Measurements from ENCODE around the gene CST7. TPM values are rescaled to one million over a fixed set of nuclear protein-coding genes. Genes with fewer than 3 reads are reported as not detected.

The CST7 gene
- total RNA-seq, 4 donors from 2014 or later = 2.5 to 6.1 (median 4.1) TPM

DNA sequence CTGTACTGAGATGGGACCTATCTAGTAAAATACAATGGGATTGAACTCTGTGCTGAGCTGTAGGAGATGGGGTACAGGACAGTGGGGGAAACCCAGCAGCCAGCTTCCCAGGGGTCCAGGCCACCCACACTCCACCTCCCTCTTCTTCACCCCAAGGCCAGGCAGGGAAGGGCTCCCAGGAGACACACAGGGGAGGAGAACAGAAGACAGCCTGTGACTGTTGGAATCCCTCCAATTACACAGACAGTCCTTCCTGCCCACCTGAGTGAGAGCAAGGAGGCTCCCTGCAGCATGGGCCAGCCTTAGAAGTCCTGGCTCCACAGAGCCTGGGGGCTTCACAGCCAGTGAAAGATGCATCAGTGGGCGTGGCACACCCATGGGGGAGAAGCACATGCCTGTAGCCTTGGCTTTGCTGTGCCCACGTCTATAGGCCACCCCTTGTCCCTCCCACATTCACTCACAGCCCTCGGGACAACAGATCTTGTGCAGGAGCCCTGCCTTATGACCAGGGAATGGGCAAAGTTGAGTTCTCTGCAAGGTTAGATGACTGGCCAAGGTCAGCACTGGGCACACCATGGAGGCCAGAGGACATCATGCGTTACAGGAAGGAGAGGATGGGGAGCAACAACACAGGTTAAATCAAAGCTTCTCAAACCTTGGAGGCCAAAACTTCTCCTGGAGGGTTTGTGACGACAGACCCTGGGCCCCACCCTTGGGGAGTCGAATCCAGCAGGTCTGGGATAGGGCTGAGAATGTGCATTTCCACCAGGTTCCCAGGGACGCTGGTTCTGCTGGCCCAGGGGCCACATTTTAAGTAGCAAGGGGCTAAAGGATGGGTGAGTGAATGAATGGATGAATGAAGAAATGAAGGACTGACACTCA lies 12.3 kb upstream of the CST7 start:
- TF ChIP-seq POLR2A (IDR thresholded peaks at IDR 0.05) = no peak
- DNase-seq = no peak
- no peak overlapping the region for H3K27ac ChIP-seq
- no peak overlapping the region for H3K4me3 ChIP-seq
- intact Hi-C loops (cut with DNase I) = no loop called here
- no peaks in the 10 kb centered on the region for H3K27me3 ChIP-seq
- H3K4me1 ChIP-seq = peaks cover 0 to 4% (median 0%) of the 10 kb centered on the region in 3 donors
- 70 to 76% methylated on average over 4 to 6 of the region's 7 CpGs for WGBS, 2 donors
- no peaks in the 10 kb centered on the region for H3K36me3 ChIP-seq
- H3K9me3 ChIP-seq = no peaks in the 10 kb centered on the region

DNA sequence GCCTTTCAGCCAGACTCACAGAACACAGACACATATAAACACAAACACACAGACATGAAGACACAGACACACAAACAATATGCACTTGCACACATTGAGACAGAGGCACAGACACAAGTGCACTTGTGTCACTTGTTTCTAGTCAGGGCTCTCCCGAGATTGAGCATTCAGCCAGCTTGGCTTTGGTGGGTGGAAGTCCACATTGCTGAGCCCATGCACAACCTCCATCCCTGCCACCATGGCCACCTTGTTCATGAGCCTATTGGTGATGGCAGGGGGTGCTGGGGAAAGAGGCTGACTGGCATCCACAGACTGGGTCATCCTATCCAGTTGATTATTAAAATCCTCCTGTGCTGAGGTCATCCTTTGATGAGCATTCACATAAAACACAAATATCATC lies 11.5 kb upstream of the CST7 start:
- H3K27me3 ChIP-seq = no peaks in the 10 kb centered on the region
- WGBS, 2 donors = 80 to 88% methylated on average over 1 of the region's 1 CpG
- H3K9me3 ChIP-seq = no peaks in the 10 kb centered on the region
- DNase-seq = no peak
- H3K4me3 ChIP-seq = no peak overlapping the region
- TF ChIP-seq, protein P1, sequence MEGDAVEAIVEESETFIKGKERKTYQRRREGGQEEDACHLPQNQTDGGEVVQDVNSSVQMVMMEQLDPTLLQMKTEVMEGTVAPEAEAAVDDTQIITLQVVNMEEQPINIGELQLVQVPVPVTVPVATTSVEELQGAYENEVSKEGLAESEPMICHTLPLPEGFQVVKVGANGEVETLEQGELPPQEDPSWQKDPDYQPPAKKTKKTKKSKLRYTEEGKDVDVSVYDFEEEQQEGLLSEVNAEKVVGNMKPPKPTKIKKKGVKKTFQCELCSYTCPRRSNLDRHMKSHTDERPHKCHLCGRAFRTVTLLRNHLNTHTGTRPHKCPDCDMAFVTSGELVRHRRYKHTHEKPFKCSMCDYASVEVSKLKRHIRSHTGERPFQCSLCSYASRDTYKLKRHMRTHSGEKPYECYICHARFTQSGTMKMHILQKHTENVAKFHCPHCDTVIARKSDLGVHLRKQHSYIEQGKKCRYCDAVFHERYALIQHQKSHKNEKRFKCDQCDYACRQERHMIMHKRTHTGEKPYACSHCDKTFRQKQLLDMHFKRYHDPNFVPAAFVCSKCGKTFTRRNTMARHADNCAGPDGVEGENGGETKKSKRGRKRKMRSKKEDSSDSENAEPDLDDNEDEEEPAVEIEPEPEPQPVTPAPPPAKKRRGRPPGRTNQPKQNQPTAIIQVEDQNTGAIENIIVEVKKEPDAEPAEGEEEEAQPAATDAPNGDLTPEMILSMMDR (IDR thresholded peaks at IDR 0.05) = no peak
- no peak overlapping the region for H3K27ac ChIP-seq
- H3K36me3 ChIP-seq = no peaks in the 10 kb centered on the region
- intact Hi-C loops (cut with DNase I) = no loop called here
- H3K4me1 ChIP-seq = no peaks in the 10 kb centered on the region

DNA sequence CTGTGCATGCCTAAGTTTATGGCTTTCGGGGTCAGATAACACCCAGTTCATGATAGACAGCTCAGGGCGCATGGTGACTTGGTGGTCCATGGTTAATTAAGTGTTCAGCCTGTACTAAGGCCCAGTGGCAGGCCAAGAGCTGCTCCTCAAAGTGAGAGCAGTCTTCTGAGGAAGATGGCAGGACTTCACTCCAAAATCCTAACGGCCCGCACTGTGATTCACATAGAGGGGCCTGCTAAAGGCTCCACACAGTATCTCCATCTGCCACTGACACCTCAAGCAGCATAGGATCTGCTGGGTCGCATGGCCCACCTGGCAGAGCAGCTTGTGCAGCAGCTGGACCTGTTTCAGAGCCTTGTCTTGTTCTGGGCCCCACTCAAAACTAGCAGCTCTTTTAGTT lies 10.6 kb upstream of the CST7 start:
- Histone ChIP-seq H3K4me1 (no peaks in the 10 kb centered on the region), H3K27me3 (no peaks in the 10 kb centered on the region), H3K9me3 (no peaks in the 10 kb centered on the region), H3K36me3 (no peaks in the 10 kb centered on the region), H3K27ac (no peak overlapping the region), H3K4me3 (no peak overlapping the region)
- DNase-seq = no peak
- WGBS, 2 donors = 82 to 85% methylated on average over 3 to 5 of the region's 5 CpGs
- intact Hi-C loops (cut with DNase I) = no loop called here
- TF ChIP-seq, protein P1 (IDR thresholded peaks at IDR 0.05) = no peak
- no peak for TF ChIP-seq POLR2A (IDR thresholded peaks at IDR 0.05)

DNA sequence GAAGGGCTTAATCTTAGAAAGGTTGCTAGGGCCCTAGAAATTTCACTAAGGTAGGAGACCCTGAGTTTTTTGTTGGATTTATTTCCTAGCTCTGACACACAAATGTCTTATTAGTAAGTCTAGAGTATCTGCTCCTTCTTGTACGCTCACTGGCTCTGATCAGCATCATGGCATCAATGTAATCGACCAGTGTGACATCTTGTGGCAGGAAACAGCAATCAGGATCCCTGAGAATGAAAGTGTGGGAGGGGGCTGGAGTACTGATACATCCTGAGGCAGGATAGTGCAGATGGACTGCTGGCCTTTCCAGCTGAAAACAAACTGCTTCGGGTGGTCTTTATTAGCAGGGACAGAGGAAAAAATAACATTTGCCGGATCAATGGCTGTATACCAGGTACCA lies 10.0 kb upstream of the CST7 start:
- Histone ChIP-seq H3K27ac (no peak overlapping the region), H3K9me3 (no peaks in the 10 kb centered on the region), H3K4me1 (no peaks in the 10 kb centered on the region), H3K27me3 (no peaks in the 10 kb centered on the region), H3K36me3 (no peaks in the 10 kb centered on the region), H3K4me3 (no peak overlapping the region)
- intact Hi-C loops (cut with DNase I) = no loop called here
- 72 to 79% methylated on average over 4 of the region's 4 CpGs for WGBS, 2 donors
- no peak for TF ChIP-seq POLR2A (IDR thresholded peaks at IDR 0.05)
- TF ChIP-seq, protein P1 (IDR thresholded peaks at IDR 0.05) = no peak
- DNase-seq = no peak

DNA sequence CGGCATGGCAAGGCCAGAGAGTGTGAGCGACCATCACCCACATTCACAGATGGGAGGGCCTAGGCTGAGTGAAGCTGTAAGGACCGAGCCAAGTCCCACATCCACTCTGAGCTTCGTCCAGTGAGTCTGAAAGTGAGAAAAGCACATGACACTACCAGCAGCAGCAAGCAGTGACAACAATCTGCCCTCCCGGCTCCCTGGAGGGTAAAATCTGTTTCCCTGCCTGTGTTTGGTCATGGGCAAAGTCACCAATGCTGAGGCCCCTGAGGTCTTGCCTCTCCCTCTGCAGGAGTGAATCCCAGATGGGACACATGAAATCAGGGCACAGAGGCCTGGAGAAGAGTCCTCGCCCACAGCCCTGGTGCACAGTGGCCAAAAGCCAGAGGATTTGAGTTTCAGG lies 6.4 kb upstream of the CST7 start:
- no peak overlapping the region for H3K4me3 ChIP-seq
- H3K27me3 ChIP-seq = no peaks in the 10 kb centered on the region
- no peak for DNase-seq
- intact Hi-C loops (cut with DNase I) = no loop called here
- H3K27ac ChIP-seq = no peak overlapping the region
- H3K36me3 ChIP-seq = no peaks in the 10 kb centered on the region
- no peak for TF ChIP-seq POLR2A (IDR thresholded peaks at IDR 0.05)
- TF ChIP-seq, protein P1 (IDR thresholded peaks at IDR 0.05) = no peak
- H3K9me3 ChIP-seq = peaks cover 0 to 3% (median 0%) of the 10 kb centered on the region in 3 donors
- 85 to 87% methylated on average over 3 to 4 of the region's 6 CpGs for WGBS, 2 donors
- H3K4me1 ChIP-seq = no peaks in the 10 kb centered on the region

Data from esophagus squamous epithelium (tissue), 5 donors.